ENCODE results near the gene ACSS3.

ACSS3 gene

DNA sequence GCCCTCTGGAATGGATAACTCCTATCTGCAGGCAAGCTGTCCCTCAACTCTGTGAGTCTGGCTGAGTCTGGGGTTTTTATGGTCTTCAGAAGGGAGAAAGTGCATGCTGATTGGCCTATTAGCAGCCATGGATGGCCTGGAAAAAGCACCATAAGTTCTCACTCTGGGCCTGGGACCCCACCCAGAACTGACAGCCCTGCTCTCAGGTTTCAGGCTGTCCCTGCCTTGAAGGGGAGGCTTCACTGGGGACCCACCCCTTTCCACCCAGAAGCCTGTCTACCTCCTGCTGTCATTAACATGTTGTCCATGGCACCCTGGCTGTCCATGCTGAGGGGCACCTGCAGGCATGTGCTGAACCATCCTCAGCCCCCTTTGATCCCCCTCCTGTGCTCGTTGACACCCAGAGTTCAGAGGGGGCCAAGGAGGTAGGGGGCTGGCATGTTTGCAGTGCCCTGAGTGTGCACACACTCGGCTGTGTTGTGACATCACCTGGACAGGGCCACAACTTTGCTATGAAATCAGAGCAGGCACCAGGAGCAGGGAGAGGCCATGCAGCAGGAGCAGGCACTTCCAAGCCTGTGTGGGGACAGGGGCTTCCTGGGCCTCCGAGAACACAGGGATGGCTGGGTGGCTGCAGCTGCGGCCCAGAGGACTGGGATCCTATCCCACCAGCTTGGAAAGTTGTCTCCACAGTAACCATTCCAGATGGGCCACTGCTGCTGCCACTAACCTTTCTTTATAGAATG, 84.7 kb downstream of the ACSS3 start:
- TF ChIP-seq, protein P1, sequence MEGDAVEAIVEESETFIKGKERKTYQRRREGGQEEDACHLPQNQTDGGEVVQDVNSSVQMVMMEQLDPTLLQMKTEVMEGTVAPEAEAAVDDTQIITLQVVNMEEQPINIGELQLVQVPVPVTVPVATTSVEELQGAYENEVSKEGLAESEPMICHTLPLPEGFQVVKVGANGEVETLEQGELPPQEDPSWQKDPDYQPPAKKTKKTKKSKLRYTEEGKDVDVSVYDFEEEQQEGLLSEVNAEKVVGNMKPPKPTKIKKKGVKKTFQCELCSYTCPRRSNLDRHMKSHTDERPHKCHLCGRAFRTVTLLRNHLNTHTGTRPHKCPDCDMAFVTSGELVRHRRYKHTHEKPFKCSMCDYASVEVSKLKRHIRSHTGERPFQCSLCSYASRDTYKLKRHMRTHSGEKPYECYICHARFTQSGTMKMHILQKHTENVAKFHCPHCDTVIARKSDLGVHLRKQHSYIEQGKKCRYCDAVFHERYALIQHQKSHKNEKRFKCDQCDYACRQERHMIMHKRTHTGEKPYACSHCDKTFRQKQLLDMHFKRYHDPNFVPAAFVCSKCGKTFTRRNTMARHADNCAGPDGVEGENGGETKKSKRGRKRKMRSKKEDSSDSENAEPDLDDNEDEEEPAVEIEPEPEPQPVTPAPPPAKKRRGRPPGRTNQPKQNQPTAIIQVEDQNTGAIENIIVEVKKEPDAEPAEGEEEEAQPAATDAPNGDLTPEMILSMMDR (IDR thresholded peaks at IDR 0.05; ENCODE audit: unreplicated experiment in 3 of 3), result no peak
- no peaks in the 10 kb centered on the region for H3K4me1 Mint-ChIP-seq
- peaks cover 10% of the 10 kb centered on the region for H3K36me3 Mint-ChIP-seq (ENCODE audit: low read depth)
- no peak overlapping the region for H3K27ac Mint-ChIP-seq
- H3K4me3 Mint-ChIP-seq, result no peak overlapping the region
- no peaks in the 10 kb centered on the region for H3K9me3 Mint-ChIP-seq
- H3K27me3 Mint-ChIP-seq (ENCODE audit: low read depth), result no peaks in the 10 kb centered on the region

DNA sequence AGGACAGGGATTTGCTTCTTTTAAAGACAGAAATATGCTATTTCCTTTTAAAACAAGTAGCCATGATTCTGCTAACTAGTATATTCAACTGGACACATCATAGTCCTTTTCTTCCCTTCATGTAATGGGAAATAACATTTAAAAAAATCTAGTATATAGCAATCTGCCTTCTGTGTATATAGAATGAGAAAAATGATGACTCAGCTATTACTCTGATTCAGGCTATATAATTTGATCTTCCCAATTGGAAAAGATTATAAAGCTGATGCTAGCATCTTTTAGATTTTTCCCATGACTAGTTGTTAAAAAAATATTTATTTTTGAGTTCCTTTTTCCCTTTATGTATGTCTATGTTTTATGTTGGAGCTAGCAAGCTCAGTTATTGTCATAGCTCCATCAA, 86.9 kb downstream of the ACSS3 start:
- Mint-ChIP-seq H3K9me3 (no peaks in the 10 kb centered on the region), H3K4me1 (no peaks in the 10 kb centered on the region), H3K27me3 (ENCODE audit: low read depth) (no peaks in the 10 kb centered on the region), H3K27ac (no peak overlapping the region), H3K36me3 (ENCODE audit: low read depth) (no peaks in the 10 kb centered on the region), H3K4me3 (no peak overlapping the region)
- TF ChIP-seq, protein P1 (IDR thresholded peaks at IDR 0.05; ENCODE audit: unreplicated experiment in 3 of 3), result no peak

DNA sequence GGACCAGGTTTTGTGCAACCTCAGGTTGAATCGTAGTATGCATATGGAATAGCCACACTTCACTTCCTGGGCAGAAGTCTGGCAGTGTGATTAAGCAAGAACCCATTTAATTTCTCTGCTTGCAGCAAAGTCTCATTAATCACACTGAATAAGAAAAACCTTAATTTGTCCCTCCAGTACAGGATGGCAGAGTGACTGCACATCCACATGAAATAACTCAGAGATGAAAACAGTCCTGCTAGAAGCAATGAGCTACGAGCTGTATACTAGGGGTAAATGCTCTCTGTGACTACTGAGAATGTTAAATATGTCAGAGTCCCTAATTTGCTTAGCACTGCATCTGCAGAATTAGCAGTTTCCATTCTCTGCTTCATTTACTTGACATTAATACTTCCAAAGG, 88.9 kb downstream of the ACSS3 start:
- TF ChIP-seq, protein P1 (IDR thresholded peaks at IDR 0.05; ENCODE audit: unreplicated experiment in 3 of 3), result no peak
- Mint-ChIP-seq H3K27me3 (ENCODE audit: low read depth) (no peaks in the 10 kb centered on the region), H3K9me3 (no peaks in the 10 kb centered on the region), H3K4me3 (no peak overlapping the region), H3K4me1 (no peaks in the 10 kb centered on the region), H3K36me3 (ENCODE audit: low read depth) (no peaks in the 10 kb centered on the region), H3K27ac (no peak overlapping the region)

DNA sequence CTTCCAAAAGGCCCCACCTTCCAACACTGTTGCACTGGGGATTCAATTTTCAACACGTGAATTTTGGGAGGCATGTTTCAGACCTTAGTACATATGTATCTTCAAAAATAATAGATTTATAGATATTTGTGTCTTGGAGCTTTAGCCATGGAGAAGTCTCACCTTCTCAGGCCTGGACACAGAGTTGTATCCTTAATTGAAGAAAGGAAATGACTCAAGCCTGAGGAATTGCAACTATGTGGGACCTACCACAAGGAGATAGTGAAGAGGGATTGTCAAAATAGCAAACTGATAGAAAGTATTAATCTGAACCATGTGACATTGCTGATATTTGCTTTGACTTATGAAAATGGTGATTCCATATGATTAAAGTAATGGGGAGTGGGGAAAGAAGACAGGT, 89.8 kb downstream of the ACSS3 start:
- no peak overlapping the region for H3K27ac Mint-ChIP-seq
- TF ChIP-seq, protein P1 (IDR thresholded peaks at IDR 0.05; ENCODE audit: unreplicated experiment in 3 of 3), result no peak

DNA sequence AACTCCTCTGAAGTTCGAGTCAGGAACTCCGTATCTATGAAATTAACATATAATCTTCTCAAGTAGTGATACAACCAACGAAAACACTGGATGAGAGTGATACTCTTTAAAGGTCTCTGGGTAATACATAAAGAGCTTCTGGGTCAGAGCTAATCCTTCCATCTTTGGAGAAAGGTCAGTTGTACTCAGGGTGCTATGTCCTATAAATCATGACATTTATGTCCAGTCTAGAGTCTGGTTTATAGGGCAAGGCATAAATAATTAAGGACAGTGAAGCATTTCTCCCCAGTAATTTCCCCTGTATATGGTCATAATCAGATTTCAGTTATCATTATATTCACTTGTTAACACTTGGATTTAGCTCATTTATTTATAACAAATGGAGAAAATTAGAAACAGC, 90.6 kb downstream of the ACSS3 start:
- Mint-ChIP-seq H3K27me3 (ENCODE audit: low read depth) (no peaks in the 10 kb centered on the region), H3K36me3 (ENCODE audit: low read depth) (no peaks in the 10 kb centered on the region), H3K9me3 (no peaks in the 10 kb centered on the region), H3K4me3 (no peak overlapping the region), H3K4me1 (no peaks in the 10 kb centered on the region), H3K27ac (no peak overlapping the region)
- TF ChIP-seq, protein P1 (IDR thresholded peaks at IDR 0.05; ENCODE audit: unreplicated experiment in 3 of 3), result no peak

More for the DNA sequence above, 89.8 kb downstream of the ACSS3 start:
- no peaks in the 10 kb centered on the region for H3K9me3 Mint-ChIP-seq
- no peaks in the 10 kb centered on the region for H3K4me1 Mint-ChIP-seq
- H3K4me3 Mint-ChIP-seq, result no peak overlapping the region
- H3K36me3 Mint-ChIP-seq (ENCODE audit: low read depth), result no peaks in the 10 kb centered on the region
- H3K27me3 Mint-ChIP-seq (ENCODE audit: low read depth), result no peaks in the 10 kb centered on the region

DNA sequence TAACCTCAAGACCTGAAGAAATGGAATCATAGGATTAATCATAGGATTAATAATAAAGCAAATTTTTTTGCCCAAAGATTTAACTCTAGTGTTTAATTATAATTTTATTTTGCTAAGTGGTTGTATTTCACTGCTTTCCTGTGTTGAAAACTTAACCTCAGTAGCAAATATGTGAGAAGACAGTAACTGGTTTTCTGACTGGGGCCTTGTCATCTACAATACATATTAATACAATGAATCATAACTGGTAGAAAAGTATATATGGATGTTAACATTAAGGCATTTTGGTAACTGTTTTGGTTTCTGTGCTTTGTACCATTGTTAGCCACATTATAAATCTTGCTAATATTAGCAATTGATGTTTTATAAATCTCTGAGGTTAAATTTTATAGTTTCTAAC, 92.2 kb downstream of the ACSS3 start:
- no peaks in the 10 kb centered on the region for H3K27me3 Mint-ChIP-seq (ENCODE audit: low read depth)
- TF ChIP-seq, protein P1 (IDR thresholded peaks at IDR 0.05; ENCODE audit: unreplicated experiment in 3 of 3), result no peak
- H3K4me3 Mint-ChIP-seq, result no peak overlapping the region

More for the DNA sequence above, 92.2 kb downstream of the ACSS3 start:
- no peak overlapping the region for H3K27ac Mint-ChIP-seq
- H3K9me3 Mint-ChIP-seq, result peaks cover 2% of the 10 kb centered on the region
- peaks cover 6% of the 10 kb centered on the region for H3K36me3 Mint-ChIP-seq (ENCODE audit: low read depth)
- H3K4me1 Mint-ChIP-seq, result no peaks in the 10 kb centered on the region

All from nephron (organoid).